AML-193 (cell line): ENCODE results near the gene WNT8B.
A peak's percentile ranks its signal among the peaks of the same experiment; 100 is the strongest.

ENCODE experiments used
- DNase-seq, 2 experiments: peaks; one replicate each; lab custom pipeline; 2025; lab: John Stamatoyannopoulos, UW

Gene WNT8B

DNA sequence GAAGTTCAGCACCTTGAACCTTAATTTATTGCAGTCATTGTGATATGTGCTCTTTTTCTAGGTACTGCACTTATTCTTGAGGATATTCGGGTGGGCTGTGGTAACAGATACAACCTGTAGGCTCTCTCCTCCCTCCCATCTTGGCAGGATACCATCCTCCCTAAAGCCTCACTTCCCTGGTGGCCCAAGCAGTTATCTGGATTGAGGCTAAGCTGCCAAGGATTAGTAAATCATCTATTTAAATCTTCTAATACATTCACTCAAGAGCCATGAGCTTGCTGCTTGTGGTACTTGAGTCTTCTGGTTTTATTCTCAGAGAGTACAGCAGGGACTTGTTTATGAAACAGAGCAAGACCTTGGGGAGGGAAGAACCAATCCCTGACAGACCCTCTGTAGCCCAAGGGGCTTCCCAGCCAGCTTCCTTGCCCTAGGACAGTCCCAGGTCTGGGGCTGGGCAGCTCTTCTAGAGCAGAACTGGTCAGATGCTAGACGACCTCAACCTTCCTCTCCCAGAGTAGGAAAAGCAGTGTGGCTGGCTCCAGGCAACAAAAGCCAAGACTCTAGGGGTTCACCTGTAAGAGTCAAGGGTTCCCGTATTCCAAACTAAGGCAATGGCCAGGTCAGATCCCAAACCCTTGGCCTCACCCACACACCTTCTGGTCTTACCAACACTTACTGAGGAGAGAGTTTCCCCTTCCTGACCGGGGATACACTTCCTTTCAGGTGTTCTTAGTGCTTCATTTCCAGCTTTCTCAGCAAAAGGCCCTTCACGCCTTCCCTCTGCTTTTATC, 21.3 kb downstream of the WNT8B start:
- no peak for DNase-seq

- no peak for DNase-seq
These were observed 22.6 kb downstream of the WNT8B start for GRCh38 chr10:100485366-100485765.

- DNase-seq: no peak
These were observed 23.1 kb downstream of the WNT8B start for GRCh38 chr10:100485801-100486495.

DNA sequence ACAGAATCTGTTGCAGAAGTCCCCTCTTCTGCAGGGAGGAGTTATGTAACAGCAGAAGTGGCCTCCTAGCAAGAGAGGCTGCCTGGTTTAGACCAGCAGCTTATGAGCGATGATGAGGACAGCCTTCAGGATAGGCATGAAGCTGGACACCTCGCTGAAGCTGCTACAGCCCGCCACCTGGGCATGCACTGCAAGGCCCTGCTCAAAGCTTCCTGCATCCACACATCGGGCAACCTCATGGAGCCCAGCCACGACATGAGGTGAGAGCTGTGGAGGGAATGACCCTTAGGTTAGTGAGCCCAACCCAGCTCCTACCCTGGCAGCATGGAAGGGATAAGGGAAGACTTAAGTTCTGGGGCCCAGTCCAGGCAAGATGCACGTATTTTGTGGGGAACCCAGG, 24.7 kb downstream of the WNT8B start:
- no peak for DNase-seq

GRCh38 chr10:100489396-100489795, 26.6 kb downstream of the WNT8B start:
- DNase-seq: no peak

DNA sequence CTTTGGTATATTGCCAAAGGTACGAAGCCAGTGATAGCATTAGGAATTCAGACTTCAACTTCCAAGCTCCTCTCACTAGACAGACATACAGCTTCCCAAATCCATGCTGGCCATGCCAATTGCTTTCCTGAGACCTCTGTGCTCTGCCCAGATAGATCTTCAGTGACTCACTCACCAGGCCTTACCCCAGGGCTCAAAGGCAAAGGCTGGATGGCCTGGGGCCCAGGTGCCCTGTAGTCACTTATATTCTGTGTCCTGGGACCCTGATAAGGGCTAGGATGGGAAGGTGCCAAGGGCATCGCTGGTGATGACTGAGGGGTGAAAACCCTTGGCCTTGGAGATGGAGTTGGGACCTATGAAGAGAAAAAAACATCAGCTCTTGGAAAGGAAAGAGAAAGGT, 27.7 kb downstream of the WNT8B start:
- DNase-seq: no peak

GRCh38 chr10:100496567-100496966, 33.8 kb downstream of the WNT8B start:
- no peak for DNase-seq

DNA sequence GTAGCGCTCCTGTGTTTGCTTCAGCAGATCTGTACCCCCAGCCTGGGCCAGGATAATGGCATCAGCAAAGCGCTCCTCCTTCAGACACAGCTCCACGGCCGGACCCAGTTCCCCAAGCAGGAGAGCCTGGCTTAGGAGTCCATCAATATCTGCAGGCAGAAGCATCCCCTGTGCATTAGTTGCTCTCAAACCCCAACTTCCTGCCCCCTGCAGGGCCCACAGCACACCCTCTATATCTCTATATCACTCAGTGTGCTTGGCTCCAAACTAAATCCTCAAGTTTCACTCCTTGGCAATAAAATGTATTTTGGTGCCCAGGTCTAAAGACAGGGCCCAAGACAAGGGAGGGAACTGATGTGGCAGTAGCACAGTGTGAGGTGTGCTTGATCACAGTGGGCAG, 35.2 kb downstream of the WNT8B start:
- no peak for DNase-seq

DNA sequence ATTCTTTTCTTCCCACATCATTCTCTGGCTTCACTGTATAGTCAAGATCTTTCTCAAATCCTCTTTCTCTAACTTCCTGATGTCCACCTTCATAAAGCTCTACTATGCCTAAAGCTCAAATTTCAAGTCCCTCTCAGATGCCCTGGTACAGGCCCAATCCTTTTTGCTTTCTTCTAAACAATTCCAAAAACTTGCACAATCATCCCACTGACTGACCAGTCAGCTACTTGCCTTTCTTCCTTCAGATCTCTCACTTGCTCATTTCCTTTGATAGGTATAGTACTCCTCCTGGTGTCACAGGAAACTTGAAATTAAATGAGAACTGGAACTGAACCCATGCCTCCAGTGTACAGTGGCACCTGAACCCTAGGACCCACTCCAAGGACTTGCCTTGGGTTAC, 38.6 kb downstream of the WNT8B start:
- no peak for DNase-seq

DNA sequence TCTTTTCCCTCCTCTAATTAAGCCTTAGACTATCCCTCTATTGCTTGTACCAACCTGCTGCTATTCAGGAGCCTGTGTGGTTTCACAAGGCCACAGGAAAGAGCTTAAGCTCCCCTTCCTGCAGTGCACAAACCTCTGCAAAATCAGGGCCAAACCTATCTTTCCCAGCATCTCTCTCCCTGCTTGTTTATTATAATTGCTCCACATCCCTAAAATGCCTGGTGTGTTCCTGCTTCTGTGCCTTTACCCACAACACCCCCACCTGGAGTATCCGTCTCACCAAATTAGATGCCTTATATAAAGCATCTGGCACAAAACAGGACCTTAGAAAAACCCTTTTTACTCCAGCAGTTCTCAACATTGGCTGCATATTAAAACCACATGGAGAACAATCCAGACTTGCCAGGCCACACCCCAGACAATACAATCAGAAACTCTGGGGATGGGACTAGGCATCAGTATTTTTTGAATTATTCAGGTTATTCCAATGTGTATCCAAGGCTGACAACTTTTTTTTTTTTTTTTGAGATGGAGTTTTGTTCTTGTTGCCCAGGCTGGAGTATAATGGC, 40.2 kb downstream of the WNT8B start:
- no peak for DNase-seq

GRCh38 chr10:100504096-100504495, 41.3 kb downstream of the WNT8B start:
- DNase-seq: no peak

DNA sequence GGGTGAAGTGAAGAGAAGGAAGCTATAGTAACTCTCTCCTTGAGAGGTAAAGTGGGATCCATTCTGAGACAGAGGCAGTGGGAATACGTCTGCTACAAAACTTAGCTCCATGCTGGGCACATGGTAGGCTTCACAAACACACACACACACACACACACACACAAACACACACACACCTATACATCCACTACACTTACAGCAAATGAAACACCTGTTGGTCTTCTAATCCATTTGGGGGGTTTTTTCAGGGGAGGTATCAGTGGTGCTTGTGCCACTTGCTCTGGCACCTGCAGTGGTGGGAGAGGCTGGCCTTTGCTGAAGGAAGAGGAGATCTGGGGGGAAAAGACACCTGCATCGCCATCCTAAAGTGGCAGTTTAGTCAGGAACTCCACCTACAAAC, 42.4 kb downstream of the WNT8B start:
- DNase-seq: no peak

DNA sequence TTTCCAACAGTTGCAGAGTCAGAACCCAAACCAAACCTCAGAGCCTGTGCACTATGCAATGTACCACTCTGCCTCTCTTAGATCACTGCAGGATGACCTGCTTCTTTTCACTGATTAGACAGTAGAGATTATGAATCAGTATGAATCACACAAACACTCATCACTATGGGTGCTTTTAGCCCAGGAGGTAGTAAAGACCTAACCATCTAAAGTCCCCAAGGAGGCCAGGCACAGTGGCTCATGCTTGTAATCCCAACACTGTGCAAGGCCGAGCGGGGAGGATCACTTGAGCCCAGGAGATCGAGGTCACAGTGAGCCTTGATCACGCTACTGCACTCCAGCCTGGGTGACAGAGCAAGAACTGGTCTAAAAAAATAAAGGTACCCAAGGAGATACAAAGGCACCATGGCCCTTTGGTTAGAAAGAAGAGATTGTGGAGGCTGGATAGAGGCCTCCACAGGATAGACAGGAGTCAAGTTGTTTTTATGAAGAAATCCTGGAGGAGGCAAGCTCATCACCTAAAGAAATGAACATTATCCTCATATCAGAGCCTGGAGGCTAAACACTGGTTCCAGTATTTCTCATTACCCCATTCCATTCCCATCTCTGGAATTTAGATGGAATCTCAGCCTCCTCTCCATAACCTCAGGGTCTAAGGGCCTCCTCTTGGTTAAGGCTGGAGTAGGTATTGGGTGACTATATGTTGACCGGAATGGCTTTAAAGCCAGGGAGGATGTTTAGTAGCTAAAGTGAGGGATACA, 44.0 kb downstream of the WNT8B start:
- no peak for DNase-seq

GRCh38 chr10:100507357-100507732, 44.5 kb downstream of the WNT8B start:
- no peak for DNase-seq

GRCh38 chr10:100508266-100508665, 45.5 kb downstream of the WNT8B start:
- DNase-seq: no peak

- DNase-seq: peak; percentile 37 to 54
These were observed 45.9 kb downstream of the WNT8B start for GRCh38 chr10:100508691-100509150.

DNA sequence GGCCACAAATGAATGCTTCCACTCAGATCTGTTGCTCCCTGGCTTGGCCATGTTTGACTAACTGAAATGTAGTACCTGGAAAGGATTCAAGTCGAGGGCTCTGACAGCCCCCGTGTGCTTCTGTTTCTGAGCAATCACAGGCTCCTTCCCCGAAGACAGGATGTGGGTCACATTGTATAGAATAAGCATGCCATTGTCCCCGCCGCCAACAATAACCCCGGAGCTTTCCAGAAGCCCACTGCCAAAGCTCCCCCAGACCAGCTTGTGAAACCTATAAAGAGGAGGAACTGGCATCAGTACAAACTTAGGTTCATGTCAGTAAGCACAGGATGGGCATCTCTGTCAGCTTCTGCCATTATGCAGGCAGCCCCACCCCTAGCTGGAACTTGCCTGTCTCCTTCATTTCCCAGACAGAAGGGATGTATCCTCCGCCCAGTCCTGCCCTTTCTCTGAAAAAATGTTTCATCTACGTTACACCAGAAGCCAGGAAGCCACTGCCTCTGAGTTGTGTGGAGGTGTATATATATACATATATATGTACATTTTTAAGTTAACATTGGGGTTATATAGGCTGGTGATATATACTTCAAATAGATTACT, 46.5 kb downstream of the WNT8B start:
- no peak for DNase-seq

DNA sequence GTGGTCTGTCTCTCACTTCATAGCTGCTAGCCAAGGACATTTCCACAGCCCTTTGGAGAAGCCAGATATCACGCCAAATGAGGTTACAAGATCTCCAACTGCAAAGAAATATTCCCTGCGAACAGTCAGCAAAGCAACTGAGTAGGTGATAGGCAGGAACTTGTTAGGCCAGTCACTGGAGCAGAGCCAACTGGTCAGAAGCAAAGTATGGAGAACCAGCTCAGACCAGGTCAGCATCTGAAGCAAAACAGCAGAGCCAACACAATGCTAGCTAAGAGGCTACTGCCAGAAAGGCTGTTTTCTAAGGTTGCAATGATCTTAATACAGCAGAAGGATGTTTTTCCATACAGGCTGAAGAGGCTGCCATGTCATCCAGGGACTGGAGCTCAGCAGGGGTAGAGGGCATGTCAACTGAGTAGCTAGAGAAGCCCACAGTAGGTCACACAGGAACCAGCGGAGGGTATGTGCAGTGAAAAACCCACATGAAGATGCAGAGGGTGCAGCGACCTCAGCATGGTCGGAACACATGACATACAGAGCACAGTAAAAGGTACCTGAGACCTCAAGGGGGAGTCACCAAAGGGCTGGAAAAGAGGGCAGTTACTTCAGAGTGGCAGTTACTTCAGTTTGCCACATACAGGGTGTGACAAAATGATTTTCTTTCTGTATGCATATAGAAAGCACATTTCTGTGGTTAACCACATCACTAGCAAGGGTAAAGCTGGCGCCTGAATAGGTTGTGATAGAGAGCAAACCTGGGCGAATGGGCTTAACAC, 47.9 kb downstream of the WNT8B start:
- DNase-seq: peak; percentile 72 to 74

GRCh38 chr10:100515612-100516011, 52.8 kb downstream of the WNT8B start:
- DNase-seq: no peak

GRCh38 chr10:100516847-100517246, 54.0 kb downstream of the WNT8B start:
- DNase-seq: peak in 1 of 2 experiments; percentile 13

DNA sequence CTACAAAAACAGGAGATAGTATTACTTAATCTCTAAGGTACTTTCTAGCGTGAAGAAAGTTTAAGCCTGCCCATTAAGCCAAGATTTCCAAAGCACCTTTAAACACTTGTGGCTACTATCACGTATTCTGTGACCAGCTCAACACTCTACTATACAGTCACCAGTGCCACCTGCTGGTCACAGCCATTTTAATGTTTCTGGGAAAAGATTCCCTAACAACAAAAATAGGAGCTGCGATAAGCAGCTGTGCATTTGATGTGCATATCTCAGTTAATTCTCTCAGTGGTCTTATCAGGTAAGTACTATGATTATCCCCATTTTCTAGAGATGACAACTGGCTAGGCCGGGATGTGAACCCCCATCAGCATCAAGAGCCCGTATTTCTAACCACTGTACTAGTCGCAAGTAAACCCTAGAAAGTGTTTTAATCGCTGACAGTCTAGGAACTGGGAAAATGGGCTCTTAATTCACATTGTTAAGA, 56.0 kb downstream of the WNT8B start:
- peak; percentile 35 to 46 for DNase-seq
